Gastrocnemius medialis (tissue), 4 donors: ENCODE data around the gene C2CD4B. TPM values are rescaled to one million over a fixed set of nuclear protein-coding genes. Genes with fewer than 3 reads are reported as not detected.

Source experiments
- ATAC-seq, 2 donors: fragments of 150-250 bp; one replicate each; pipeline ENCODE4 v1.9.1; 2016
- DNase-seq, 2 donors: peaks; one replicate each; pipeline ENCODE4 v3.0.0-alpha.2; 2019
- H3K27ac ChIP-seq, 4 donors: fragments of 200-600 bp; sonication (generic); 1 replicate in 1 of 4; 2 replicates in 3 of 4; pipeline ENCODE4 v1.5.1; 2016 to 2018; ENCODE audit warnings: mild to moderate bottlenecking in 2 of 4, moderate library complexity in 1 of 4
- H3K27me3 ChIP-seq, 3 donors: fragments of 200-600 bp; sonication (generic) in 2 of 3; 1 replicate in 1 of 3; 2 replicates in 2 of 3; pipeline versions ENCODE4 v1.5.1 to v1.6.0; 2016 to 2019; ENCODE audit warnings: mild to moderate bottlenecking in 1 of 3, moderate library complexity in 1 of 3
- H3K36me3 ChIP-seq, 2 donors: fragments of 200-600 bp; sonication (generic) in 1 of 2; one replicate each; pipeline ENCODE4 v1.5.1; 2017 to 2018
- H3K4me1 ChIP-seq, 2 donors: fragments of 200-600 bp; sonication (generic) in 1 of 2; one replicate each; pipeline ENCODE4 v1.5.1; 2016 to 2017; ENCODE audit warnings: mild to moderate bottlenecking in 2 of 2
- H3K4me3 ChIP-seq, 4 donors: fragments of 200-600 bp; sonication (generic) in 3 of 4; 1 replicate in 1 of 4; 2 replicates in 3 of 4; pipeline ENCODE4 v1.5.1; 2016 to 2019; ENCODE audit warnings: mild to moderate bottlenecking in 2 of 4
- H3K9me3 ChIP-seq, 3 donors: fragments of 200-600 bp; sonication (generic) in 2 of 3; 1 replicate in 1 of 3; 2 replicates in 2 of 3; pipeline ENCODE4 v1.5.1; 2016 to 2019
- POLR2A ChIP-seq, 2 donors: fragments of 450-650 bp; IDR thresholded peaks; one replicate each; pipeline ENCODE4 v1.6.1; 2017; ENCODE audit warnings: antibody characterized with exemption in 2 of 2, mild to moderate bottlenecking in 2 of 2, moderate library complexity in 2 of 2
- in situ Hi-C, 4 donors: fragments of 200-750 bp; cut with MboI; loops; one replicate each; pipeline versions ENCODE4 v1.15.0 to v1.8.0; 2017; ENCODE audit warnings: low sequenced_read_pairs in 4 of 4
- intact Hi-C: fragments of 100-400 bp; cut with DNase I; formaldehyde crosslinking; loops from one replicate; pipeline ENCODE4 v1.15.1; 2023; ENCODE audit warnings: low total_unique reads
- total RNA-seq, 4 donors: library from RNA; depleted of rRNA; stranded (reverse); fragments of >200 nt; gene quantifications; one replicate each; pipeline versions ENCODE4 v1.1.0 to v1.2.3, GENCODE V29; 2016
- TF ChIP-seq, protein P1 (sequence below), 5 experiments: fragments of 450-650 bp in 3 of 5; fragments of 200-600 bp in 2 of 5; sonication (generic) in 2 of 5; IDR thresholded peaks in 4 of 5; conservative IDR thresholded peaks in 1 of 5; 1 replicate in 4 of 5; 2 replicates in 1 of 5; pipeline ENCODE4 v1.5.1; 2016 to 2019; ENCODE audit warnings: antibody characterized with exemption in 5 of 5, mild to moderate bottlenecking in 3 of 5, moderate library complexity in 3 of 5

Gene C2CD4B
- total RNA-seq, 4 donors from 2014 or later: 1.5 to 3.2 (median 2.2) TPM

DNA sequence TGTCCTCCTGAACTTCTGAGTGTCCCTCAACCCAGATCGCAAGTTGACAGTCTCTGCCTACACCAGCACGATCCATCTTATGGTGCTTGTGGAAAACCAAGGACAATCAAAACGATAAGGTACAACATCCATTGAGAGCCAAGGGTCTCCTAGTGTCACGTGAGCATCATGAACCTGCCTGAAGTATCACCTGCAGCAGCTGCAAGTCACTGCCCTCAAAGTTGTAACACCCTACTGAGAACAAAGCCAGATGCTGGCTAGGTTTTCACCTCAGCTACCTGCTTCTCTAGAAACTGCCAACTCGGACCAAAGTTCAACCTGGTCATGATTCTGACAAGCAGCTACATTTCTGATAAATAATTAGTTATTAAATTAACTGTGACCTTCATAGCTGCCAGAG lies 17.5 kb downstream of the C2CD4B start:
- in situ Hi-C loops (no loop called here), intact Hi-C loops (no loop called here)
- ATAC-seq (no peak), DNase-seq (no peak)
- no peak overlapping the region for H3K4me3 ChIP-seq
- no peaks in the 10 kb centered on the region for H3K36me3 ChIP-seq
- TF ChIP-seq, protein P1, sequence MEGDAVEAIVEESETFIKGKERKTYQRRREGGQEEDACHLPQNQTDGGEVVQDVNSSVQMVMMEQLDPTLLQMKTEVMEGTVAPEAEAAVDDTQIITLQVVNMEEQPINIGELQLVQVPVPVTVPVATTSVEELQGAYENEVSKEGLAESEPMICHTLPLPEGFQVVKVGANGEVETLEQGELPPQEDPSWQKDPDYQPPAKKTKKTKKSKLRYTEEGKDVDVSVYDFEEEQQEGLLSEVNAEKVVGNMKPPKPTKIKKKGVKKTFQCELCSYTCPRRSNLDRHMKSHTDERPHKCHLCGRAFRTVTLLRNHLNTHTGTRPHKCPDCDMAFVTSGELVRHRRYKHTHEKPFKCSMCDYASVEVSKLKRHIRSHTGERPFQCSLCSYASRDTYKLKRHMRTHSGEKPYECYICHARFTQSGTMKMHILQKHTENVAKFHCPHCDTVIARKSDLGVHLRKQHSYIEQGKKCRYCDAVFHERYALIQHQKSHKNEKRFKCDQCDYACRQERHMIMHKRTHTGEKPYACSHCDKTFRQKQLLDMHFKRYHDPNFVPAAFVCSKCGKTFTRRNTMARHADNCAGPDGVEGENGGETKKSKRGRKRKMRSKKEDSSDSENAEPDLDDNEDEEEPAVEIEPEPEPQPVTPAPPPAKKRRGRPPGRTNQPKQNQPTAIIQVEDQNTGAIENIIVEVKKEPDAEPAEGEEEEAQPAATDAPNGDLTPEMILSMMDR (IDR thresholded peaks at IDR 0.05 in 4 of 5, conservative IDR thresholded peaks at IDR 0.05 in 1 of 5): no peak
- no peak for TF ChIP-seq POLR2A (IDR thresholded peaks at IDR 0.05)
- no peaks in the 10 kb centered on the region for H3K27me3 ChIP-seq
- H3K9me3 ChIP-seq: no peaks in the 10 kb centered on the region
- H3K27ac ChIP-seq: no peak overlapping the region
- no peaks in the 10 kb centered on the region for H3K4me1 ChIP-seq

DNA sequence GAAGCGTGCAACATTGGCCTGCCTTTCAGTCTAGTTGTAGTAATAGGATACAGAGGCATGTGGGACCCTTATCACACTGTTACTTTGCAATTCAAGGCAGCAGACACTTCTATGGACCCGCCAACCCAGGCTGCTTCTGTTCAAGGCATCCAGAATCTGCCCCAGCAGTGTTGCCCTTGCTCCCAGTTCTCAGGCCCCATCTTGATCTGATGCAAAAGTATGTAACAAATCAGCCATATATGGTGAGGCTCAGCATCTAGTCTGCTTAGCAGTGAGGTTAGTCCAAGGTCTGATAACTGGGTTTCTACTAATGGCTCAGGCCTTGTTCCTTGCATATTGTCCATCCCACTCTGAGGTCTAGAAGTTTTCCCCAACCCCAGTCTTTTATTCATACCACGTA lies 17.9 kb downstream of the C2CD4B start:
- ATAC-seq (no peak), DNase-seq (no peak)
- Histone ChIP-seq H3K9me3 (no peaks in the 10 kb centered on the region), H3K27ac (no peak overlapping the region), H3K4me1 (no peaks in the 10 kb centered on the region), H3K27me3 (no peaks in the 10 kb centered on the region), H3K36me3 (no peaks in the 10 kb centered on the region), H3K4me3 (no peak overlapping the region)
- intact Hi-C loops: no loop called here
- no peak for TF ChIP-seq POLR2A (IDR thresholded peaks at IDR 0.05)
- TF ChIP-seq, protein P1 (IDR thresholded peaks at IDR 0.05 in 4 of 5, conservative IDR thresholded peaks at IDR 0.05 in 1 of 5): no peak
- in situ Hi-C loops: no loop called here

DNA sequence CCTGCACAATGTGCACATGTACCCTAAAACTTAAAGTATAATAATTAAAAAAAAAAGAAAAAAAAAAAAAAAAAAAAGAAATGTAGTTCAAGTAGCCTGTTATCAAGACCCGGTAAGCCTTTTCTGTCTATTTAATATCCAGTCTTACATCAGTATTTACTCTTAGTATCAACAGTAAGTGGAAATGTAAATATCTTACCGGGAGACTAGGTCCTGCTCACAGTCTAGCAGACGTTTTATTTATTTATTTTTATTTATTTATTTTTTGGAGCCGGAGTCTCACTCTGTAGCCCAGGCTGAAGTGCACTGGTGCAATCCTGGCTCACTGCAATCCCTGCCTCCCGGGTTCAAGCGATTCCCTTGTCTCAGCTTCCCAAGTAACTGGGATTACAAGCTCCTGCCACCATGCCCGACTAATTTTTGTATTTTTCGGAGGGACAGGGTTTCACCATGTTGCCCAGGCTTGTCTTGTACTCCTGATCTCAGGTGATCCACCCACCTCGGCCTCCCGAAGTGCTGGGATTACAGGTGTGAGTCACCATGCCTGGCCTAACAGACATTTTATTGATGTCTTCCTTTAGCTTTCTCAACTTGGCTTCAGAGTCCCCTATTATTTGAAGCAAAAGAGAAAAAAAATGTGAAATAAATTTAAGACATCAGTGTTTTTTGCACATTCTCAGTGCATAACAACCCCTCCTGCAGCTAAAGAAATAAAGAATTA lies 19.9 kb downstream of the C2CD4B start:
- no peak for ATAC-seq
- intact Hi-C loops: no loop called here

DNA sequence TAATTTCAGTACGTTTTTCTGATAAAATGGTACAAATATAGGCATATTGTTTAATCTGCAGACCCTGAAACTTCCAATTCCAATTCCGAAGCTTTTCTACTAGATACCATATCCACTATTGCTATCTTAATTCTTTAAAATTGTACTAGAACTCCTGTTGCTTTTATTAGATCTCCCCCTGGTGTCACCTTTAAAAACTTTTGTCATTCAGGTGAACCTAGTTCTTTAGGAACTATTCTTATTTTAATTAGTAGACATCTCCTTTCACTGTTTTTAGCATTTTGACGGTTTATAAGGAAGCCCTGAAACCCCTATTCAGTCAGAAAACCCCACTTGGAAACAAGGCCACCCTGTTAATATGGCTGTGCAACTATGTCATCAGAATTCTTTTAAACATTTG lies 22.3 kb downstream of the C2CD4B start:
- no peaks in the 10 kb centered on the region for H3K4me1 ChIP-seq
- H3K27me3 ChIP-seq: no peaks in the 10 kb centered on the region
- intact Hi-C loops: no loop called here
- DNase-seq (no peak), ATAC-seq (no peak)
- H3K27ac ChIP-seq: no peak overlapping the region
- TF ChIP-seq, protein P1 (IDR thresholded peaks at IDR 0.05 in 4 of 5, conservative IDR thresholded peaks at IDR 0.05 in 1 of 5): no peak
- no peak for TF ChIP-seq POLR2A (IDR thresholded peaks at IDR 0.05)
- H3K4me3 ChIP-seq: no peak overlapping the region
- H3K9me3 ChIP-seq: no peaks in the 10 kb centered on the region
- in situ Hi-C loops: no loop called here
- H3K36me3 ChIP-seq: no peaks in the 10 kb centered on the region

More for the DNA sequence above, 19.9 kb downstream of the C2CD4B start:
- no peaks in the 10 kb centered on the region for H3K36me3 ChIP-seq
- no peak overlapping the region for H3K27ac ChIP-seq
- no peak for TF ChIP-seq POLR2A (IDR thresholded peaks at IDR 0.05)
- TF ChIP-seq, protein P1 (IDR thresholded peaks at IDR 0.05 in 4 of 5, conservative IDR thresholded peaks at IDR 0.05 in 1 of 5): no peak
- H3K4me3 ChIP-seq: no peak overlapping the region
- no peaks in the 10 kb centered on the region for H3K9me3 ChIP-seq
- in situ Hi-C loops: no loop called here
- H3K4me1 ChIP-seq: no peaks in the 10 kb centered on the region
- H3K27me3 ChIP-seq: no peaks in the 10 kb centered on the region
- no peak for DNase-seq
